ENCODE measurements around the gene DGKI. TPM values are rescaled to one million over a fixed set of nuclear protein-coding genes. Genes with fewer than 3 reads are reported as not detected.

Gene DGKI
- total and polyA plus RNA-seq, 2 donors (not counting 1 experiment from before 2014, with no cell fraction given): 0.74 to 2.1 TPM

- H4K20me1 ChIP-seq (ENCODE audit: control insufficient read depth, extremely low read depth, insufficient read depth, low read length): no peaks in the 10 kb centered on the region
- H3K4me3 ChIP-seq (replicated peaks in 1 of 4; ENCODE audit: control extremely low read depth in 1 of 4, insufficient read depth in 1 of 4, low read depth in 3 of 4, low read length in 4 of 4): no peak overlapping the region
- no peaks in the 10 kb centered on the region for H3K79me2 ChIP-seq (ENCODE audit: control insufficient read depth, insufficient read depth, low read length)
- no peak overlapping the region for H3K27ac ChIP-seq (ENCODE audit: insufficient read depth, low read length)
- no peaks in the 10 kb centered on the region for H3K27me3 ChIP-seq (ENCODE audit: control insufficient read depth, insufficient read depth, low read length)
- peak in 1 of 2 donors; percentile 60 for DNase-seq (ENCODE audit: low read depth in 2 of 2)
- H3K4me1 ChIP-seq (ENCODE audit: control insufficient read depth, extremely low read depth, insufficient read depth, low read length): peaks cover 2% of the 10 kb centered on the region
- no peaks in the 10 kb centered on the region for H3K9me3 ChIP-seq (ENCODE audit: control insufficient read depth, insufficient read depth, low read depth, low read length)
- no peak overlapping the region for H2AFZ ChIP-seq (ENCODE audit: low read length)
- no peaks in the 10 kb centered on the region for H3K36me3 ChIP-seq (ENCODE audit: control insufficient read depth, insufficient read depth, low read length)
- no peak for TF ChIP-seq EZH2 (IDR thresholded peaks at IDR 0.05; ENCODE audit: low read length, missing control alignments)
- no peak for TF ChIP-seq CTCF (conservative IDR thresholded peaks at IDR 0.05 in 1 of 2, IDR thresholded peaks at IDR 0.05 in 1 of 2; ENCODE audit: low read depth in 1 of 2, low read length in 2 of 2)
- H3K4me2 ChIP-seq (ENCODE audit: extremely low read depth, insufficient read depth, low read length): no peak overlapping the region
- no peak overlapping the region for H3K9ac ChIP-seq (ENCODE audit: insufficient read depth, low read length)
Measured at GRCh38 chr7:137335814-137336213, 511.0 kb downstream of the DGKI start.

- H3K27ac ChIP-seq (ENCODE audit: insufficient read depth, low read length): no peak overlapping the region
Measured at GRCh38 chr7:137331378-137331777, 515.4 kb downstream of the DGKI start.

More at GRCh38 chr7:137331378-137331777, 515.4 kb downstream of the DGKI start:
- Histone ChIP-seq H3K27me3 (ENCODE audit: control insufficient read depth, insufficient read depth, low read length) (no peaks in the 10 kb centered on the region), H3K4me3 (replicated peaks in 1 of 4; ENCODE audit: control extremely low read depth in 1 of 4, insufficient read depth in 1 of 4, low read depth in 3 of 4, low read length in 4 of 4) (no peak overlapping the region), H4K20me1 (ENCODE audit: control insufficient read depth, extremely low read depth, insufficient read depth, low read length) (no peaks in the 10 kb centered on the region), H3K36me3 (ENCODE audit: control insufficient read depth, insufficient read depth, low read length) (no peaks in the 10 kb centered on the region), H3K4me2 (ENCODE audit: extremely low read depth, insufficient read depth, low read length) (peak overlapping the region; percentile 60), H3K9me3 (ENCODE audit: control insufficient read depth, insufficient read depth, low read depth, low read length) (no peaks in the 10 kb centered on the region), H3K79me2 (ENCODE audit: control insufficient read depth, insufficient read depth, low read length) (no peaks in the 10 kb centered on the region), H2AFZ (ENCODE audit: low read length) (no peak overlapping the region), H3K9ac (ENCODE audit: insufficient read depth, low read length) (no peak overlapping the region), H3K4me1 (ENCODE audit: control insufficient read depth, extremely low read depth, insufficient read depth, low read length) (peaks cover 2% of the 10 kb centered on the region)
- DNase-seq (ENCODE audit: low read depth in 2 of 2): peak in 1 of 2 donors; percentile 72
- TF ChIP-seq EZH2 (IDR thresholded peaks at IDR 0.05; ENCODE audit: low read length, missing control alignments) (no peak), CTCF (conservative IDR thresholded peaks at IDR 0.05 in 1 of 2, IDR thresholded peaks at IDR 0.05 in 1 of 2; ENCODE audit: low read depth in 1 of 2, low read length in 2 of 2) (no peak)

Other genes with a start within 250 kb of the DGKI start
- gene CREB3L2, start 155.1 kb upstream of the DGKI start, total RNA-seq: 12.6 and 39.3 TPM in 2 replicates
- 57.9 and 63.7 TPM in 2 replicates for gene CREB3L2, start 155.1 kb upstream of the DGKI start, polyA plus RNA-seq
- not detected in 2 replicates for gene AKR1D1, start 229.5 kb upstream of the DGKI start, total RNA-seq
- not detected in 2 replicates for gene AKR1D1, start 229.5 kb upstream of the DGKI start, polyA plus RNA-seq